Measurements from ENCODE around the gene PLA2G2A. TPM values are rescaled to one million over a fixed set of nuclear protein-coding genes. Genes with fewer than 3 reads are reported as not detected.

PLA2G2A gene
- total RNA-seq, 1 donor from 2014 or later = not detected

DNA sequence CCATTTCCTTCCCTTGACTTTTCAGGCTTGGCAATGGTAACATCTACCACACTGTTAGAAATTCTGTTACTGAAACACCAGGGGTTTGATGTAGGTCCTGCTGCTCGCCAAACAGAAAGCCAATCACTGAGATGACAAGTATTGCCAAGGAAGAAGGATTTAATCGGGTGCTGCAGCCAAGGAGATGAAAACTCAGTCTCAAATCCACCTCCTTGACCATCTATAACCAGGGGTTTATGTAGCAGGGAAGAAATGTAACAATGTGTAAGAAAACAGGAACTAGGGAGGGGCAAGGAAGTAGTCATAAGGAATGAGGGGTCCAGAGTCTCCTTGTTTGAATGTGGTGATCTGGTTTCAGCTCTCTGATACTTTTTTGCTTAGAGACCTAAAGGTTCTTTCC lies 25.4 kb downstream of the PLA2G2A start:
- H3K36me3 Mint-ChIP-seq (ENCODE audit: low read depth) = no peaks in the 10 kb centered on the region
- DNase-seq = no peak
- no peak overlapping the region for H3K4me3 Mint-ChIP-seq
- H3K4me1 Mint-ChIP-seq = no peaks in the 10 kb centered on the region
- TF ChIP-seq, protein P1, sequence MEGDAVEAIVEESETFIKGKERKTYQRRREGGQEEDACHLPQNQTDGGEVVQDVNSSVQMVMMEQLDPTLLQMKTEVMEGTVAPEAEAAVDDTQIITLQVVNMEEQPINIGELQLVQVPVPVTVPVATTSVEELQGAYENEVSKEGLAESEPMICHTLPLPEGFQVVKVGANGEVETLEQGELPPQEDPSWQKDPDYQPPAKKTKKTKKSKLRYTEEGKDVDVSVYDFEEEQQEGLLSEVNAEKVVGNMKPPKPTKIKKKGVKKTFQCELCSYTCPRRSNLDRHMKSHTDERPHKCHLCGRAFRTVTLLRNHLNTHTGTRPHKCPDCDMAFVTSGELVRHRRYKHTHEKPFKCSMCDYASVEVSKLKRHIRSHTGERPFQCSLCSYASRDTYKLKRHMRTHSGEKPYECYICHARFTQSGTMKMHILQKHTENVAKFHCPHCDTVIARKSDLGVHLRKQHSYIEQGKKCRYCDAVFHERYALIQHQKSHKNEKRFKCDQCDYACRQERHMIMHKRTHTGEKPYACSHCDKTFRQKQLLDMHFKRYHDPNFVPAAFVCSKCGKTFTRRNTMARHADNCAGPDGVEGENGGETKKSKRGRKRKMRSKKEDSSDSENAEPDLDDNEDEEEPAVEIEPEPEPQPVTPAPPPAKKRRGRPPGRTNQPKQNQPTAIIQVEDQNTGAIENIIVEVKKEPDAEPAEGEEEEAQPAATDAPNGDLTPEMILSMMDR (IDR thresholded peaks at IDR 0.05) = no peak
- ChIA-PET POLR2A (no interaction called here), CTCF (no interaction called here)
- intact Hi-C loops (cut with micrococcal nuclease) = no loop called here
- H3K27me3 Mint-ChIP-seq = peaks cover 25% of the 10 kb centered on the region
- H3K9me3 Mint-ChIP-seq = peaks cover 3% of the 10 kb centered on the region
- H3K27ac Mint-ChIP-seq = no peak overlapping the region
- ATAC-seq (ENCODE audit: low read depth) = no peak

GRCh38 chr1:19949016-19949415 lies 30.4 kb downstream of the PLA2G2A start:
- peaks cover 3% of the 10 kb centered on the region for H3K9me3 Mint-ChIP-seq
- intact Hi-C loops (cut with micrococcal nuclease) = no loop called here
- DNase-seq (no peak), ATAC-seq (ENCODE audit: low read depth) (no peak)
- peaks cover 25% of the 10 kb centered on the region for H3K27me3 Mint-ChIP-seq
- H3K36me3 Mint-ChIP-seq (ENCODE audit: low read depth) = no peaks in the 10 kb centered on the region
- CTCF ChIA-PET = no interaction called here
- no peak overlapping the region for H3K4me3 Mint-ChIP-seq
- TF ChIP-seq, protein P1 (IDR thresholded peaks at IDR 0.05) = no peak
- no peak overlapping the region for H3K27ac Mint-ChIP-seq
- POLR2A ChIA-PET = no interaction called here
- H3K4me1 Mint-ChIP-seq = no peaks in the 10 kb centered on the region

DNA sequence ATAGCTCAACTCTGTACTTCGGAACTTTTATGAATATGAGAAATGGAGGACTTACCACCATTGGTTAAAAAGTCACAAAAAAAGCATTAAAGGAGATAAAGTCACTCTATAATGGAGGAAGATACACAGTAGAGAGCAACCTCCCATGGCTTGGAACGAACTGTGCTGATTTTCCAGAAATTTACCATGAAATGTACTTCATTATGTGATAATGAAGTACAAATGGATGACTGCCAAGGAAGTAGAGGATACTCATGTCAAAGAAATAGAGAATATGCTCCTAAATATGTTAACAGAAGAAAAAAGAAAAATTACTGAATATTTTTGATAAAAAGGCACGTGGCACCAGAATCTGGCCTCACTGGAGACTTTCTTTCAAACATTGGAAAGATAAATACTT lies 32.4 kb downstream of the PLA2G2A start:
- no peaks in the 10 kb centered on the region for H3K4me1 Mint-ChIP-seq
- no peaks in the 10 kb centered on the region for H3K36me3 Mint-ChIP-seq (ENCODE audit: low read depth)
- DNase-seq (no peak), ATAC-seq (ENCODE audit: low read depth) (no peak)
- H3K9me3 Mint-ChIP-seq = no peaks in the 10 kb centered on the region
- ChIA-PET CTCF (no interaction called here), POLR2A (no interaction called here)
- H3K27me3 Mint-ChIP-seq = peaks cover 21% of the 10 kb centered on the region
- TF ChIP-seq, protein P1 (IDR thresholded peaks at IDR 0.05) = no peak
- no peak overlapping the region for H3K4me3 Mint-ChIP-seq
- intact Hi-C loops (cut with micrococcal nuclease) = no loop called here
- H3K27ac Mint-ChIP-seq = no peak overlapping the region

DNA sequence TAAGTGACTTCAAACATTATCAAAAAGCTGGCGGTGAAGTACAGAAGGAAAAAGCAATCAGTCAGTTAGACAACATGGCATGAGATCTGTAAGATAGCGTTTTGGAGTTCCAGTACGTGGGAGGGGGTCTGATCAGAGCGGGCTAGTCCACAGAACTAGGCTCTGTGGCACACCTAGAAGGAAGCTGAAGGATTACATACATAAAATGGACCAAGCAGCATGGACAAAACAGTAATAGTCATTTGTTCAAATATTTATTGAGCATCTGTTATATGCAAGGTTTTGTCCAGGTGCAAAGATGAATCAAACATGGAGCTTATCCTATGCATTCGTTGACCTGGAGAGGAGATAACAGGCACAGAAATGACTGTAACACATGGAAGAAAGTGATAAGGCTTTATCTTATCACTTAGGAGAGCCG lies 33.1 kb downstream of the PLA2G2A start:
- no peaks in the 10 kb centered on the region for H3K36me3 Mint-ChIP-seq (ENCODE audit: low read depth)
- intact Hi-C loops (cut with micrococcal nuclease) = no loop called here
- no peak overlapping the region for H3K4me3 Mint-ChIP-seq
- peaks cover 21% of the 10 kb centered on the region for H3K27me3 Mint-ChIP-seq
- no peak overlapping the region for H3K27ac Mint-ChIP-seq
- no peaks in the 10 kb centered on the region for H3K4me1 Mint-ChIP-seq
- TF ChIP-seq, protein P1 (IDR thresholded peaks at IDR 0.05) = no peak
- DNase-seq (no peak), ATAC-seq (ENCODE audit: low read depth) (no peak)
- ChIA-PET CTCF (no interaction called here), POLR2A (no interaction called here)
- no peaks in the 10 kb centered on the region for H3K9me3 Mint-ChIP-seq

- H3K27me3 Mint-ChIP-seq = peaks cover 21% of the 10 kb centered on the region
- H3K36me3 Mint-ChIP-seq (ENCODE audit: low read depth) = no peaks in the 10 kb centered on the region
- H3K4me1 Mint-ChIP-seq = no peaks in the 10 kb centered on the region
- POLR2A ChIA-PET = no interaction called here
- H3K4me3 Mint-ChIP-seq = no peak overlapping the region
- no peaks in the 10 kb centered on the region for H3K9me3 Mint-ChIP-seq
- TF ChIP-seq, protein P1 (IDR thresholded peaks at IDR 0.05) = no peak
- no peak overlapping the region for H3K27ac Mint-ChIP-seq
- CTCF ChIA-PET = no interaction called here
- intact Hi-C loops (cut with micrococcal nuclease) = no loop called here
- no peak for ATAC-seq (ENCODE audit: low read depth)
- DNase-seq = no peak
Measured at GRCh38 chr1:19945914-19946313, 33.5 kb downstream of the PLA2G2A start.

All from activated B cell treated with CpG ODN at 0.5 μM for 24 hours (primary cell).